HepG2 (cell line): ENCODE measurements around the gene SIK3. TPM values are rescaled to one million over a fixed set of nuclear protein-coding genes. Genes with fewer than 3 reads are reported as not detected.

Experiments used
- ARID5B ChIP-seq: IDR thresholded peaks from 2 replicates; pipeline ENCODE4 v1.4.0; 2020; ENCODE audit warnings: mild to moderate bottlenecking, missing genetic modification reagents
- GATA4 ChIP-seq: sonication (generic); IDR thresholded peaks from 2 replicates; pipeline ENCODE4 v1.6.1; 2016; ENCODE audit warnings: antibody characterized with exemption, low read depth, borderline replicate concordance
- MATR3 ChIP-seq: sonication (generic); formaldehyde crosslinking; IDR thresholded peaks from 2 replicates; pipeline ENCODE4 v1.4.0; 2020; ENCODE audit warnings: missing genetic modification reagents
- RBM39 ChIP-seq: fragments of 200-400 bp; formaldehyde crosslinking; IDR thresholded peaks from one replicate; pipeline ENCODE4 v1.6.1; 2018; ENCODE audit warnings: antibody characterized with exemption, mild to moderate bottlenecking, low read depth, low read length; ENCODE audit not compliant: poor library complexity, severe bottlenecking
- RXRA ChIP-seq: sonication (generic); formaldehyde crosslinking; IDR thresholded peaks from 2 replicates; pipeline ENCODE4 v1.5.1; 2020; ENCODE audit warnings: missing genetic modification reagents
- SNAPC2 ChIP-seq: sonication (generic); formaldehyde crosslinking; IDR thresholded peaks from 2 replicates; pipeline ENCODE4 v1.8.1; 2022; ENCODE audit warnings: mild to moderate bottlenecking, missing genetic modification reagents
- SP2 ChIP-seq: sonication (generic); formaldehyde crosslinking; IDR thresholded peaks from 2 replicates; pipeline ENCODE4 v1.5.1; 2020; ENCODE audit warnings: mild to moderate bottlenecking, missing genetic modification reagents
- SP5 ChIP-seq: IDR thresholded peaks from 2 replicates; pipeline ENCODE4 v1.6.1; 2016; ENCODE audit warnings: low read depth, borderline replicate concordance
- SRSF9 ChIP-seq: fragments of 200-400 bp; formaldehyde crosslinking; IDR thresholded peaks from 2 replicates; pipeline ENCODE4 v1.6.1; 2018; ENCODE audit warnings: borderline replicate concordance, mild to moderate bottlenecking, low read depth, low read length; ENCODE audit not compliant: insufficient read depth, poor library complexity, severe bottlenecking
- ZBTB39 ChIP-seq: sonication (generic); formaldehyde crosslinking; IDR thresholded peaks from 2 replicates; pipeline ENCODE4 v1.5.0; 2020; ENCODE audit warnings: missing genetic modification reagents
- ZC3H4 ChIP-seq: sonication (generic); formaldehyde crosslinking; IDR thresholded peaks from 2 replicates; pipeline ENCODE4 v1.4.0; 2020; ENCODE audit warnings: missing genetic modification reagents, borderline replicate concordance
- ZNF292 ChIP-seq: sonication (generic); formaldehyde crosslinking; IDR thresholded peaks from 2 replicates; pipeline ENCODE4 v1.8.1; 2022; ENCODE audit warnings: mild to moderate bottlenecking, low read depth, missing genetic modification reagents, borderline replicate concordance
- ZNF746 ChIP-seq: sonication (generic); formaldehyde crosslinking; IDR thresholded peaks from 2 replicates; pipeline ENCODE4 v1.8.0; 2022; ENCODE audit warnings: mild to moderate bottlenecking, missing genetic modification reagents
- ZNF891 ChIP-seq: sonication (generic); formaldehyde crosslinking; IDR thresholded peaks from 2 replicates; pipeline ENCODE4 v1.5.0; 2020; ENCODE audit warnings: mild to moderate bottlenecking, missing genetic modification reagents
- polyA plus RNA-seq, 8 experiments: library from polyadenylated mRNA; depleted of rRNA in 3 of 8; stranded (reverse) in 7 of 8; unstranded in 1 of 8; fragments of >200 nt; fragmentation: Illumina TruSeq in 4 of 8; extraction: Trizol in 4 of 8; gene quantifications; 2 replicates each; pipeline versions ENCODE4 v1.2.1 to v1.2.3, GENCODE V29; 2011 to 2016; ENCODE audit warnings: low read depth in 4 of 8, missing spikeins in 1 of 8, mixed read lengths in 1 of 8; ENCODE audit not compliant: insufficient read depth in 1 of 8
- total RNA-seq, 5 experiments: library from RNA; depleted of rRNA; stranded (reverse); fragments of >200 nt; fragmentation: Illumina TruSeq; extraction: Trizol; gene quantifications; 2 replicates each; pipeline ENCODE4 v1.2.3, GENCODE V29; 2016; ENCODE audit warnings: low read depth in 1 of 5
- TF ChIP-seq, protein P1 (sequence below): sonication (generic); formaldehyde crosslinking; IDR thresholded peaks from 2 replicates; pipeline ENCODE4 v1.9.0; 2021; ENCODE audit warnings: missing genetic modification reagents, borderline replicate concordance
- TF ChIP-seq, protein P2 (sequence below): sonication (generic); formaldehyde crosslinking; IDR thresholded peaks from 2 replicates; pipeline ENCODE4 v1.4.0; 2020; ENCODE audit warnings: missing genetic modification reagents
- TF ChIP-seq, protein P3 (sequence below): sonication (generic); formaldehyde crosslinking; IDR thresholded peaks from 2 replicates; pipeline ENCODE4 v1.4.0; 2020; ENCODE audit warnings: missing genetic modification reagents, borderline replicate concordance

Gene SIK3
- total and polyA plus RNA-seq, 2 of the 13 experiments (the other 11 are each of a cell fraction or from before 2014, with no cell fraction given) = 5.7 to 9.8 TPM

DNA sequence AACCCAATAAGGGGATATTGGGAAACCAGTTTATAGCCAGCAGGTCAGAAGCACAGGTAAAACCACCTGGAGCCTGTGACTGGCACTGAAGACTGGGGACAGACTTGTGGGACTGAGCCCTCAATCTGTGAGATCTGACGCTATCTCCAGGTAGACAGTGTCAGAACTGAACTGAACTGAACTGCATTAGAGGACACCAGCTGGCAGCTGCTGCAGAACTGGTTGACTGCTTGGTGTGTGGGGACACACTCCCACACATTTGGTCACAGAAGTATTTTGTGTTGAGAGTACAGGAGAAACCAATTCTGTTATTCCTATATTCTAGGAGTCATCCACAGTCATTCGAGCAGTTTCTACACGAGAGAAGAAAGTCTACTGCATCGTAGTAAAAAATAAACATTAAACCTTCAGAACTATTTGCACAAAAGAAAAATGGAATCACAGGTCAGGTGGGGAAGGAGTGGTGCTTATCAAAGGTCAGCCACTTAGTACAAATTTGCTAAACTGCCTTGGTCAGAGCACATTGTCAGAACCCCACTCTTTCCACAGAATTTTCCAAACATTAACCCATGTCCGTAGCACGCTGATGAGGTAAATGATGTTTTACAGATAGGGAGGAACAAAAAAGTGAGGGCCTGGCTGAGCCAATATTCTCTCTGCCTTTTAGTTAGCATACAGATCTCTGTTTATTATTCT is 77.2 kb downstream of the SIK3 start (continued):
- TF ChIP-seq ARID5B (CRISPR knock-in tag) (peak; percentile 93), SNAPC2 (CRISPR knock-in tag) (no peak; the same call in 1 of the 2 replicates), SP2 (no peak), ZC3H4 (CRISPR knock-in tag) (no peak), GATA4 (0 out of 2 replicates have a peak, but pooled peaks have one; percentile 32), RBM39 (no peak), ZBTB39 (no peak), ZNF891 (CRISPR knock-in tag) (no peak), MATR3 (no peak), ZNF292 (CRISPR knock-in tag) (peak; percentile 37; the same call in 1 of the 2 replicates), SRSF9 (no peak), SP5 (CRISPR knock-in tag) (peak; percentile 63; the same call in 1 of the 2 replicates), ZNF746 (no peak), RXRA (CRISPR knock-in tag) (no peak; the same call in 1 of the 2 replicates)
- TF ChIP-seq, protein P1, sequence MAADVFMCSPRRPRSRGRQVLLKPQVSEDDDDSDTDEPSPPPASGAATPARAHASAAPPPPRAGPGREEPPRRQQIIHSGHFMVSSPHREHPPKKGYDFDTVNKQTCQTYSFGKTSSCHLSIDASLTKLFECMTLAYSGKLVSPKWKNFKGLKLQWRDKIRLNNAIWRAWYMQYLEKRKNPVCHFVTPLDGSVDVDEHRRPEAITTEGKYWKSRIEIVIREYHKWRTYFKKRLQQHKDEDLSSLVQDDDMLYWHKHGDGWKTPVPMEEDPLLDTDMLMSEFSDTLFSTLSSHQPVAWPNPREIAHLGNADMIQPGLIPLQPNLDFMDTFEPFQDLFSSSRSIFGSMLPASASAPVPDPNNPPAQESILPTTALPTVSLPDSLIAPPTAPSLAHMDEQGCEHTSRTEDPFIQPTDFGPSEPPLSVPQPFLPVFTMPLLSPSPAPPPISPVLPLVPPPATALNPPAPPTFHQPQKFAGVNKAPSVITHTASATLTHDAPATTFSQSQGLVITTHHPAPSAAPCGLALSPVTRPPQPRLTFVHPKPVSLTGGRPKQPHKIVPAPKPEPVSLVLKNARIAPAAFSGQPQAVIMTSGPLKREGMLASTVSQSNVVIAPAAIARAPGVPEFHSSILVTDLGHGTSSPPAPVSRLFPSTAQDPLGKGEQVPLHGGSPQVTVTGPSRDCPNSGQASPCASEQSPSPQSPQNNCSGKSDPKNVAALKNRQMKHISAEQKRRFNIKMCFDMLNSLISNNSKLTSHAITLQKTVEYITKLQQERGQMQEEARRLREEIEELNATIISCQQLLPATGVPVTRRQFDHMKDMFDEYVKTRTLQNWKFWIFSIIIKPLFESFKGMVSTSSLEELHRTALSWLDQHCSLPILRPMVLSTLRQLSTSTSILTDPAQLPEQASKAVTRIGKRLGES = no peak
- TF ChIP-seq, protein P2, sequence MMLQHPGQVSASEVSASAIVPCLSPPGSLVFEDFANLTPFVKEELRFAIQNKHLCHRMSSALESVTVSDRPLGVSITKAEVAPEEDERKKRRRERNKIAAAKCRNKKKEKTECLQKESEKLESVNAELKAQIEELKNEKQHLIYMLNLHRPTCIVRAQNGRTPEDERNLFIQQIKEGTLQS (CRISPR knock-in tag) = no peak
- TF ChIP-seq, protein P3, sequence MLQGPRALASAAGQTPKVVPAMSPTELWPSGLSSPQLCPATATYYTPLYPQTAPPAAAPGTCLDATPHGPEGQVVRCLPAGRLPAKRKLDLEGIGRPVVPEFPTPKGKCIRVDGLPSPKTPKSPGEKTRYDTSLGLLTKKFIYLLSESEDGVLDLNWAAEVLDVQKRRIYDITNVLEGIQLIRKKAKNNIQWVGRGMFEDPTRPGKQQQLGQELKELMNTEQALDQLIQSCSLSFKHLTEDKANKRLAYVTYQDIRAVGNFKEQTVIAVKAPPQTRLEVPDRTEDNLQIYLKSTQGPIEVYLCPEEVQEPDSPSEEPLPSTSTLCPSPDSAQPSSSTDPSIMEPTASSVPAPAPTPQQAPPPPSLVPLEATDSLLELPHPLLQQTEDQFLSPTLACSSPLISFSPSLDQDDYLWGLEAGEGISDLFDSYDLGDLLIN = no peak
